Hepatocyte (in vitro differentiated cells): Measurements from ENCODE around the gene MRPL46. TPM values are rescaled to one million over a fixed set of nuclear protein-coding genes. Genes with fewer than 3 reads are reported as not detected.
"Not testable (repeated sequence)": the region's sequence is repeated elsewhere in the genome, so short reads cannot be mapped to it uniquely, and the experiment has no call there.

ENCODE experiments used
- DNase-seq: peaks from one replicate; pipeline ENCODE4 v3.0.0-alpha.2; 2016; ENCODE audit warnings: low spot score
- H2AFZ ChIP-seq: fragments of 200-600 bp; sonication (generic); 2 replicates; pipeline ENCODE4 v1.6.0; 2016; ENCODE audit warnings: antibody characterized with exemption, mild to moderate bottlenecking
- H3K27ac ChIP-seq: fragments of 200-600 bp; sonication (generic); 2 replicates; pipeline ENCODE4 v1.5.1; 2016; ENCODE audit warnings: mild to moderate bottlenecking
- H3K27me3 ChIP-seq: fragments of 200-600 bp; sonication (generic); 2 replicates; pipeline ENCODE4 v1.6.1; 2016
- H3K36me3 ChIP-seq: fragments of 200-600 bp; sonication (generic); replicated peaks from 2 replicates; pipeline ENCODE4 v1.5.1; 2016; ENCODE audit warnings: low read depth; ENCODE audit not compliant: insufficient read depth
- H3K4me1 ChIP-seq: fragments of 200-600 bp; sonication (generic); 2 replicates; pipeline ENCODE4 v1.5.1; 2016; ENCODE audit warnings: mild to moderate bottlenecking, moderate library complexity; ENCODE audit not compliant: insufficient read depth
- H3K4me2 ChIP-seq: fragments of 200-600 bp; sonication (generic); 2 replicates; pipeline ENCODE4 v1.6.0; 2016
- H3K4me3 ChIP-seq: fragments of 200-600 bp; sonication (generic); 2 replicates; pipeline ENCODE4 v1.5.1; 2016; ENCODE audit warnings: mild to moderate bottlenecking
- H3K79me2 ChIP-seq: fragments of 200-600 bp; sonication (generic); 2 replicates; pipeline ENCODE4 v1.6.0; 2017; ENCODE audit warnings: mild to moderate bottlenecking
- H3K9me2 ChIP-seq: fragments of 200-600 bp; sonication (generic); replicated peaks from 2 replicates; pipeline ENCODE4 v1.6.0; 2017; ENCODE audit warnings: mild to moderate bottlenecking; ENCODE audit not compliant: insufficient read depth
- H3K9me3 ChIP-seq: fragments of 200-600 bp; sonication (generic); 2 replicates; pipeline ENCODE4 v1.5.1; 2016; ENCODE audit warnings: low read depth, mild to moderate bottlenecking
- H4K20me1 ChIP-seq: fragments of 200-600 bp; sonication (generic); 2 replicates; pipeline ENCODE4 v1.6.0; 2016; ENCODE audit warnings: mild to moderate bottlenecking; ENCODE audit not compliant: insufficient read depth, poor library complexity, severe bottlenecking
- CTCF ChIP-seq: fragments of 200-600 bp; sonication (generic); IDR thresholded peaks from 2 replicates; pipeline ENCODE4 v1.5.1; 2016; ENCODE audit warnings: antibody characterized with exemption, mild to moderate bottlenecking; ENCODE audit not compliant: poor library complexity
- EZH2 ChIP-seq: fragments of 200-600 bp; sonication (generic); IDR thresholded peaks from 2 replicates; pipeline ENCODE4 v1.6.1; 2016; ENCODE audit warnings: antibody characterized with exemption, mild to moderate bottlenecking, borderline replicate concordance
- EZH2phosphoT487 ChIP-seq: fragments of 200-600 bp; sonication (generic); IDR thresholded peaks from one replicate; pipeline ENCODE4 v1.6.1; 2018; ENCODE audit warnings: antibody characterized with exemption, mild to moderate bottlenecking, low read depth, moderate library complexity; ENCODE audit not compliant: unreplicated experiment, severe bottlenecking
- WGBS: methylation state at CpG from one replicate; pipeline ENCODE4 v1.1.6; 2016; ENCODE audit warnings: low lambda C conversion rate; ENCODE audit errors: missing lambda C conversion rate; 5-methylcytosine and 5-hydroxymethylcytosine counted together
- polyA plus RNA-seq: library from polyadenylated mRNA; unstranded; fragments of >200 nt; fragmentation: Nextera tagmentation; extraction: Ambion mirVana; gene quantifications from 2 replicates; pipeline ENCODE4 v1.2.1, GENCODE V29; 2016
- total RNA-seq: library from RNA; depleted of rRNA; stranded (reverse); fragments of >200 nt; gene quantifications from 2 replicates; pipeline ENCODE4 v1.2.3, GENCODE V29; 2014

MRPL46 gene
- total and polyA plus RNA-seq, 2 experiments from 2014 or later = 29.0 to 40.9 TPM

- DNase-seq = no peak
- Histone ChIP-seq H3K4me3 (no peak overlapping the region), H3K27ac (no peak overlapping the region), H3K9me2 (no peaks in the 10 kb centered on the region), H3K79me2 (peaks cover 15% of the 10 kb centered on the region), H3K36me3 (no peaks in the 10 kb centered on the region), H3K4me1 (peaks cover 7% of the 10 kb centered on the region), H4K20me1 (no peaks in the 10 kb centered on the region), H3K27me3 (no peaks in the 10 kb centered on the region), H3K9me3 (no peaks in the 10 kb centered on the region), H3K4me2 (no peak overlapping the region), H2AFZ (no peak overlapping the region)
- TF ChIP-seq EZH2 (no peak), CTCF (no peak), EZH2phosphoT487 (no peak)
- 92% methylated on average over 4 of the region's 4 CpGs for WGBS
These were observed 5.0 kb upstream of the MRPL46 start for GRCh38 chr15:88472225-88472624.

- no peak overlapping the region for H2AFZ ChIP-seq
- no peak for DNase-seq
- H3K27me3 ChIP-seq = no peaks in the 10 kb centered on the region
- no peaks in the 10 kb centered on the region for H4K20me1 ChIP-seq
- H3K79me2 ChIP-seq = peaks cover 26% of the 10 kb centered on the region
- no peak overlapping the region for H3K4me3 ChIP-seq
- H3K4me1 ChIP-seq = peaks cover 14% of the 10 kb centered on the region
- no peak overlapping the region for H3K4me2 ChIP-seq
- H3K9me3 ChIP-seq = no peaks in the 10 kb centered on the region
- WGBS = 90% methylated on average over 6 of the region's 6 CpGs
- H3K9me2 ChIP-seq = no peaks in the 10 kb centered on the region
- no peaks in the 10 kb centered on the region for H3K36me3 ChIP-seq
- H3K27ac ChIP-seq = no peak overlapping the region
- TF ChIP-seq CTCF (no peak), EZH2 (no peak), EZH2phosphoT487 (no peak)
These were observed 3.6 kb upstream of the MRPL46 start for GRCh38 chr15:88470625-88471372.

GRCh38 chr15:88469321-88469720 lies 2.1 kb upstream of the MRPL46 start:
- TF ChIP-seq EZH2 (no peak), CTCF (no peak), EZH2phosphoT487 (no peak)
- no peaks in the 10 kb centered on the region for H3K9me3 ChIP-seq
- H3K27ac ChIP-seq = no peak overlapping the region
- H3K4me2 ChIP-seq = no peak overlapping the region
- H3K79me2 ChIP-seq = peaks cover 28% of the 10 kb centered on the region
- H3K27me3 ChIP-seq = no peaks in the 10 kb centered on the region
- WGBS = 98% methylated on average over 2 of the region's 2 CpGs
- no peaks in the 10 kb centered on the region for H3K36me3 ChIP-seq
- H3K4me1 ChIP-seq = peaks cover 14% of the 10 kb centered on the region
- DNase-seq = no peak
- no peak overlapping the region for H3K4me3 ChIP-seq
- no peak overlapping the region for H2AFZ ChIP-seq
- H4K20me1 ChIP-seq = no peaks in the 10 kb centered on the region
- no peaks in the 10 kb centered on the region for H3K9me2 ChIP-seq

- H3K27me3 ChIP-seq, DNase-seq, H3K36me3 ChIP-seq, H3K9me2 ChIP-seq, H3K4me3 ChIP-seq, H2AFZ ChIP-seq, H4K20me1 ChIP-seq, H3K9me3 ChIP-seq, H3K27ac ChIP-seq: not testable (repeated sequence)
- WGBS = 93% methylated on average over 10 of the region's 10 CpGs
- Histone ChIP-seq H3K4me1 (peaks cover 14% of the 10 kb centered on the region), H3K4me2 (peak overlapping the region; percentile 92), H3K79me2 (peaks cover 28% of the 10 kb centered on the region)
These were observed 1.5 kb upstream of the MRPL46 start for GRCh38 chr15:88468721-88469120.
